ENCODE data around the gene LEO1. TPM values are rescaled to one million over a fixed set of nuclear protein-coding genes. Genes with fewer than 3 reads are reported as not detected.

LEO1 gene
- total and polyA plus RNA-seq, 10 of the 15 experiments (the other 5 are each of a cell fraction or from before 2014, with no cell fraction given): 13.6 to 50.6 (median 32.4) TPM

GRCh38 chr15:52005748-52006701 lies 34.4 kb upstream of the LEO1 start (continued):
- TF ChIP-seq IRF4 (IDR thresholded peaks at IDR 0.05; ENCODE audit: low read depth, low read length) (peak; percentile 90; the same call in 1 of the 2 replicates), NR2F1 (conservative IDR thresholded peaks at IDR 0.05) (peak; percentile 70), ZNF622 (IDR thresholded peaks at IDR 0.05) (no peak), JUND (IDR thresholded peaks at IDR 0.05; ENCODE audit: low read depth, low read length) (0 out of 2 replicates have a peak, but pooled peaks have one; percentile 26), STAT3 (IDR thresholded peaks at IDR 0.05; ENCODE audit: low read depth, low read length) (peak; percentile 55; the same call in 1 of the 2 replicates), PAX5 (IDR thresholded peaks at IDR 0.05; ENCODE audit: borderline replicate concordance, low read depth, low read length) (no peak), PRDM15 (CRISPR knock-in tag; IDR thresholded peaks at IDR 0.05) (no peak), PKNOX1 (IDR thresholded peaks at IDR 0.05) (peak; percentile 92), TCF7 (IDR thresholded peaks at IDR 0.05; ENCODE audit: borderline replicate concordance) (peak; percentile 51; the same call in 1 of the 2 replicates)
- TF ChIP-seq, protein P1, sequence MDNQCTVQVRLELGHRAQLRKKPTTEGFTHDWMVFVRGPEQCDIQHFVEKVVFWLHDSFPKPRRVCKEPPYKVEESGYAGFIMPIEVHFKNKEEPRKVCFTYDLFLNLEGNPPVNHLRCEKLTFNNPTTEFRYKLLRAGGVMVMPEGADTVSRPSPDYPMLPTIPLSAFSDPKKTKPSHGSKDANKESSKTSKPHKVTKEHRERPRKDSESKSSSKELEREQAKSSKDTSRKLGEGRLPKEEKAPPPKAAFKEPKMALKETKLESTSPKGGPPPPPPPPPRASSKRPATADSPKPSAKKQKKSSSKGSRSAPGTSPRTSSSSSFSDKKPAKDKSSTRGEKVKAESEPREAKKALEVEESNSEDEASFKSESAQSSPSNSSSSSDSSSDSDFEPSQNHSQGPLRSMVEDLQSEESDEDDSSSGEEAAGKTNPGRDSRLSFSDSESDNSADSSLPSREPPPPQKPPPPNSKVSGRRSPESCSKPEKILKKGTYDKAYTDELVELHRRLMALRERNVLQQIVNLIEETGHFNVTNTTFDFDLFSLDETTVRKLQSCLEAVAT (IDR thresholded peaks at IDR 0.05): 0 out of 2 replicates have a peak, but pooled peaks have one; percentile 29
- TF ChIP-seq, protein P2, sequence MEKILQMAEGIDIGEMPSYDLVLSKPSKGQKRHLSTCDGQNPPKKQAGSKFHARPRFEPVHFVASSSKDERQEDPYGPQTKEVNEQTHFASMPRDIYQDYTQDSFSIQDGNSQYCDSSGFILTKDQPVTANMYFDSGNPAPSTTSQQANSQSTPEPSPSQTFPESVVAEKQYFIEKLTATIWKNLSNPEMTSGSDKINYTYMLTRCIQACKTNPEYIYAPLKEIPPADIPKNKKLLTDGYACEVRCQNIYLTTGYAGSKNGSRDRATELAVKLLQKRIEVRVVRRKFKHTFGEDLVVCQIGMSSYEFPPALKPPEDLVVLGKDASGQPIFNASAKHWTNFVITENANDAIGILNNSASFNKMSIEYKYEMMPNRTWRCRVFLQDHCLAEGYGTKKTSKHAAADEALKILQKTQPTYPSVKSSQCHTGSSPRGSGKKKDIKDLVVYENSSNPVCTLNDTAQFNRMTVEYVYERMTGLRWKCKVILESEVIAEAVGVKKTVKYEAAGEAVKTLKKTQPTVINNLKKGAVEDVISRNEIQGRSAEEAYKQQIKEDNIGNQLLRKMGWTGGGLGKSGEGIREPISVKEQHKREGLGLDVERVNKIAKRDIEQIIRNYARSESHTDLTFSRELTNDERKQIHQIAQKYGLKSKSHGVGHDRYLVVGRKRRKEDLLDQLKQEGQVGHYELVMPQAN (conservative IDR thresholded peaks at IDR 0.05): no peak
